GM18861 (cell line): ENCODE results near the gene DCUN1D2.
"Not testable (repeated sequence)": the region's sequence is repeated elsewhere in the genome, so short reads cannot be mapped to it uniquely, and the experiment has no call there.

Experiments
- ATAC-seq: cut with Tn5 transposase; IDR thresholded peaks from one replicate; pipeline ENCODE4 v1.9.1; 2021; ENCODE audit not compliant: unreplicated experiment

Gene DCUN1D2

DNA sequence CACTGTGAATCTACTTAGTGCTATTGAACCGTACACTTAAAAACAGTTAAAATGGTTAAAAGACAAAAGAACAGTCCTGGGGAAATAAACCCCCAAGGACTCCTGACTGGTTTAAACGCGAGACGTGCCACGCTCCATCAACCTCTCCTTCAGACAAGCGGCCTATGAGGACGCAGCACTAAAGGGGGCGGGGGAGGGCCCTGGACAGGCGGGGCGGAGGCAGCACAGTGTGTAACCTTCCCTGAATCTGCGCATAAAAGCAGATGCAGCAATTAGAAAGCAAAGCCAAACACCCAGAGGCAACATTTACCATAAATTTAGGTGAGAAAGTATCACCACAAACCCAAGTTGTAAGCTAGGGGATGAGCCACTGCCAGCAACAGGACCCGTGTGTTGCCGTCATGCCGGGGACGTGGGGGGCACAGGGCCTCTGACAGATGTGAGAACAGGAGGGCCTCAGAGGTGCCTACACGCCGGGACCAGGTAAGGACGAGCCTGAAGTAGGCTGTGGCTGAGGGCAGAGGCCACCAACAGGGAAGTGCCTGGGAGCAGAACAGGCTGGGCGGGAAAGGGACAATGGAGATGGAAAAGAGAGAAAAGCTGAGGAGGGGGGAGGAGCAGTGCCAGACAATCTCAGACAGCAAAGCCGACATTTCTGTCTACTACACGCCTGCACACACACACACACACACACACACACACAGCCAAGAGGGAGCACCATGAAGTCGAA lies 21.9 kb downstream of the DCUN1D2 start:
- ATAC-seq: no peak

DNA sequence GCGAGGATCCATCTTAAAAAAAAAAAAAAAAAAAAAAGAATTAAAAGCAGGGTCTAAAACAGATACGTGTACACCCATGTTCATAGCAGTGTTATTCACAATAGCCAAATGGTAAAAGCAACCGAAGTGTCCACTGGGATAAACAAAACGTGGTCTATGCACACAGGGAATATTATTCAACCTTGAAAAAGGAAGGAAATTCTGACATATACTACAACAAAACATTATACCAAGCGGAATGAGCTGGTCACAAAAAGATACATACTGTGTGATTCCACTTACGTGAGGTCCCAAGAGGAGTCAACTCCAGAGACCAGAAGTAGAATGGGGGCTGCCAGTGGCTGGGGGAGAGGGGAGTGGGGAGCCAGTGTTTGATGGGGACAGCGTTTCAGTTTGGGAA lies 22.5 kb downstream of the DCUN1D2 start:
- ATAC-seq: no peak

- ATAC-seq: no peak
These were observed 24.1 kb downstream of the DCUN1D2 start for GRCh38 chr13:113466383-113466782.

DNA sequence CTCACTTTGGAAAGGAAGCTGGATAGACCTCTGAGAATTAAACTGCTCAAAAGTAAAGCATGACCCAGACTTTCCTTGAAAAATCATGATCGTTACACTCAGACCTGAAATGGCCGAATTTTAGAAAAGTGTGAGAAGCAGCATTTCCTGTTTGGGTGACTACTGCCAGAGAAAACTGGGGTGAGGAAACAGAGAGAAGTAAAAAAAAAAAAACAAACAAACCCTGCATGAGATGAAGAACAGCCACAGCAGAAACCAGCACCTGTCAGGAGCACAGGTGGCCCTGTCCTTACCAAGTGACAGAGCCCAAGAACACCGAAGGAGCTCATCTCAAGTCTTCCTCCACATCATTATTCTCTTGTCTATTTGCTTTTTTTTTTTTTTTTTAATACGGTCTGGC lies 25.2 kb downstream of the DCUN1D2 start:
- no peak for ATAC-seq

GRCh38 chr13:113464476-113464875 lies 26.0 kb downstream of the DCUN1D2 start:
- ATAC-seq: no peak

DNA sequence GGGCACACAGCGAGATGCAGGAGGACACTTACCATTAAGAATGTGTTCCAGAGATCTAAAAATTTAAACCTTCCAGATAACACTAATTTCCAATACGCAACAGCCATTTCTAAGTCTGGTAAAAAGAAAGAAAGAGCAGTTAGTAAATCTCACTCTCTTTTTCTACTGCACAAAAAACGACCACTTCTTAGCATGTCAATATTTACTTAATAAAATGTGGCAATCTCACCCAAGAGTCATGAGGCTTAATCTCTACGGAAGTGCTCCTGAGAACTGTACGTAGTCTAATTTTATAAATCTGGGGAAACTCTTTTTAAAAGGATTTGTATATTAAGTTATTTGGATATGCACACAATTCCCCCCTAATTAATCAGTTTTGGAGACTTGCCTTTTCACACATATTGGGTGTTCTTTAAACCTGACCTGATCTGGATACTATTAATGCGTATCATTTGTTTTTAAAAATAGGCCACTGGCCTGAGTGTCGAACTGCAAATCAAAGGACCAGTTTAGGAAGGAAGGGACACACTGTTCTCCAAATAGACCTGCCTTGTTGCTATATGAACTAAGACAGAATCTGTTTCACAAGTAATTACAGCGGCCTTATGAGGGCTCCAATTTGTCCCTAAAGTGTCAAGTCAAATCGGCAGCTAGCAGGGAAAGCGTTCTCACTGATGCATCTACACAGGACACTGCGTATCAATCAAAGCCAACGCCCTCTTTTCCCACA lies 29.3 kb downstream of the DCUN1D2 start:
- ATAC-seq: no peak

GRCh38 chr13:113460599-113460998 lies 29.9 kb downstream of the DCUN1D2 start:
- no peak for ATAC-seq

DNA sequence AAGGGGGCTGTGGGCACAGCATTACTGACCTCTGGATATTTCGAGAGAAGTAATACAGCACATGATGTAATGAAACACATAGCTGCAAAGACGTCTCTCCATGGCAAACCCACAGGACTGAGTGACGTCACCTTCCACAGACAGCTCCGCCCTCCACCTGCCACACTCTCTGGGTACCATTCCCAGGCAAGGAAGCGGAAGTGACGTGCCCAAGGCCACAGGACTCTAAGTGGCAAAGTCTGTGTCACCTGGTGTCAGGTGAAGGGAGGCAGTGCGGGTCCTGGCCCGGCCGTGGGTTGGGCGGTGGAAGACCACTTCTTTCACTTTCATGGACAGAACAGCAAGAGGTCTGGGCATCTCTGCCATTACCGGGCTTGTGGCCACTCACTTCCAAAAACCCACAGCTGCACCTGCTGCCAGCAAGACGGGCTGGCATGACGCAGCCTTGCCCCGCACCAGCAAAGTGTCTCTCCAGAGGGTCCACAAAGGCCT lies 30.4 kb downstream of the DCUN1D2 start:
- ATAC-seq: no peak

DNA sequence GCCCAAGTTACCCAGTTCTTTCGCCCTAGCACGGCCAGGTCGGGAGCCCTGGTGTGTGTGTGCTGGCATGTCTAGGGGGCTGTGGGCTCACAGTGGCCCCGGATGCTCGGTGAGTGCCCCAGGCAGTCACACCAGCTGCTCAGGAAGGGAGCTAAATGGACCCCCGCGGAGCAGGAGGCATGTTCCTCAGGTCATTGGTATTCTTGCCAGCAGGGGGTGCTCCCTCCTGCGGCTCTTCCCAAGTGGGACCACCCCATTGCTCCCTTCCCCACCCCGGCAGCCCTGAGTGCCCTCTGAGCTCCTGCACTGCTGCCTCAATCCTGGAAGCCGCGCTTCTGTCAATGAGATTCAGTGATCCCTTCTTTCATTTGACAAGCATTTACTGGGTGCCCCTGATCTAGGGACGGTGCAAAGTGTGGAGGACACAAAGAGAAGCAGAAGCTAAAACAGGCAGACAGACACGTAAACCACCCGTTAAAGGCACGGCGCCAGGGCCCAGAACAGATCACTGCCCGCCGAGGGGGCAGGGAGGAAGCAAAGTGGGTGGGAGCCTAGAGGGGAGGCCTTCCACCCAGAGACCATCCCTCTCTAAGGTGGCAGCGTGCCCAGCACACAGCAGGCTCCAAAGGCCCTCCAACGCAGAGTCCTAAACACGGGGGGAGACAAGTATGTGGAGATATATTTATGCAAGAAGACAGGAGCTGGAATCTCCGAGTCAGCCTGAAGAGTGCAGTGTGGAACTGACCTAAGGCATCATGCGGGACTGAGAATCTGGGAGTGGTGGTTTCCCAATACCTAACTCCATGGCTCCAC lies 32.1 kb downstream of the DCUN1D2 start:
- no peak for ATAC-seq

- no peak for ATAC-seq
These were observed 33.0 kb downstream of the DCUN1D2 start for GRCh38 chr13:113457510-113457909.

GRCh38 chr13:113456116-113456702 lies 34.3 kb downstream of the DCUN1D2 start:
- ATAC-seq: no peak

DNA sequence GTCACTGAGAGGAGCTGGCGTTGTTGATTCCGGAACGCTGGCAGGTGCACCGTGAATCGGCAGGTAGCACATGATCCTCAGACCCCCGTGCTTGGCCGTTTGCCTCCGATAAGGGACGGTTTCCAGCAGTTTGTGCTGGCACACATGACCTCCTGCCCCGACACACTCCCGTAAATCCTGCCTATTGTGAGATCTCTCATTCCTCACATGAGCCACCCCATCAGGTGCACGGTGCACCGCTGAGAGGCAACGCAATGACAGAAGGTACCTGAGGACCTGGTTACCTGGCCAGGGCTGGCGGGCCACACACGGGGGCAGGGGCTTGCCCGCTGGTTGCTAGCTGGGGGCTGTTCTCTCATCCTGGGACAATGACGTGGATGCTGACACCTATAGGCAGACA lies 35.1 kb downstream of the DCUN1D2 start:
- ATAC-seq: no peak

- ATAC-seq: no peak
These were observed 35.6 kb downstream of the DCUN1D2 start for GRCh38 chr13:113454936-113455335.

DNA sequence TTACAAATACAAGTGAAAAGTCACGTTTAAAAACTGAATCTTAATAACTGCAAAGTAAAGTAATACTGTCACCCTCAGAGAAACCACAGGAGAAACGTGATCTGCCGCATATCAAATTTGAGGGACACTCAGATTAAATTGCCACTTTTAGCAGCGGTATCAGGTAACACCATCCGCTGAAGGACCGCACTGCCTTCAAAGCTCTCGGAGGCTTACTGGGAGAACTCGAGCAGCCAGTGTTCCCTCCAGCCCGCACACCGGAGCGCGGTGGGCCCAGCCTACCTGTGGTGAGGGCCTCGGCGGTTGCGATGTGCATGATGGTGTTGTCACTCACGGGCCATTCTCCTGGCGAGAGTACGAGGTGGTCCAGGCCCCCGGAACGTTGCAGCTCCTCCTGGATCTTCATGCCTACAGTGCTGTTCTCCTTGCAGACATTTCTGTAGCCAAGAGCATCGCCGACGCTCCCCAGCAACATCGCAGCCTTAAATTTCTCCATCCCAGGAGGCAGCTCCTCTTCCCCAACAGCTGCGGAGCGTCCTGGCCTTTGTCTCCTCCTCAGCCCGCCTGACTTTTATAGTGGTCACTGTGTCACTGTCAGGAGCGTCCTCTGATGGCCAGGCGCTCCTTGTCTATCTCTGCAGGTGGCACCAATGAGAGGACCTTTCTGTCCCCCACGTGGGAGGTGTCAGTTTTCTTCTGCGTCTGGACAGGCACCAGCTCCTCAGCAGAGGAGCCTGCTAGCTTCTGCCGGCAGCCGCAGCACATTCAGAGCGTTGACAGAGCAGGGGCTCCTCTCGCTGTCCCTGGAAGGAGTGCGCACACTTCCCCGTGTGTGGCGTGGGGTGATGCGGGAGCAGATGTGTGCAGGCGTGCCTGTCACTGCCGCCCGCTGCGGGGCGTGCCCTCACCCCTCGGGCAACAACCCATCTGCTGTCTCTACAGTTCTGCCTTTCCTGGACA lies 37.3 kb downstream of the DCUN1D2 start, which contains the start of gene ADPRHL1:
ADPRHL1 (minus strand) TSS at position 547 of the 960 bp plus-strand sequence; CDS start at position 496, 51 bp downstream.
- no peak for ATAC-seq

DNA sequence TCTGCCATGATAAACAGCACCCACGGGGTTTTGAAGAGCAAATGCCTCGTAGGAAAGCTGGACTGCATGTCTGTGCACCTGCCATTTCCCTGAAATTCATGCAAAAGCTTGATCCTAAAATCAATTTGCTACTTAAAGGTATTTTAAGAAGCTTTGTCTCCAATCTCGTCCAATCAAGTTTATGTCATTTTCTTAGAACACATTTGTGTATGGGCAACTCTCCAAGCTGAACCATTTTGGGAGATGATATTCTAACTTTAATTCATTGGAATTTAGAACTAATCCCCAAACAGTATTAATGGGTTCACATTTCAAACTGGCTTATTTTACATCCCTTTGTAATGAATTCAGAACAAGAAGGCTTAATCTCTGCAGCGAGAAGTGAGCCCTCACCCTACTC lies 38.0 kb downstream of the DCUN1D2 start:
- no peak for ATAC-seq

- no peak for ATAC-seq
These were observed 38.5 kb downstream of the DCUN1D2 start for GRCh38 chr13:113451951-113452421.

- not testable (repeated sequence) for ATAC-seq
These were observed 39.5 kb downstream of the DCUN1D2 start for GRCh38 chr13:113450861-113451620.

DNA sequence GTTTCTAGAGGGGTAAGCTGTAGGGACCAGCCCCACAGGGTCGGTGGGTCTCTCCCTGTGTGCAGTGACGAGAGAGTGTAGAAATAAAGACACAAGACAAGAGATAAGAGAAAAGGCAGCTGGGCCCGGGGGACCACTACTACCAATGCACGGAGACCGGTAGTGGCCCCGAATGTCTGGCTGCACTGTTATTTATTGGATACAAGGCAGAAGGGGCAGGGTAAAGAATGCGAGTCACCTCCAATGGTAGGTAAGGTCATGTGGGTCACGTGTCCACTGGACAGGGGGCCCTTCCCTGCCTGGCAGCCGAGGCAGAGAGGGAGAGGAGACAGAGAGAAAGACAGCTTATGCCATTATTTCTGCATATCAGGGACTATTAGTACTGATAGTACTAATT lies 40.2 kb downstream of the DCUN1D2 start:
- ATAC-seq: not testable (repeated sequence)
